DMS79 (cell line): Measurements from ENCODE around the gene SLC22A31.

Experiments used
- DNase-seq: peaks from one replicate; lab custom pipeline; 2025; lab: John Stamatoyannopoulos, UW

SLC22A31 gene

GRCh38 chr16:89216315-89217137 is 16.2 kb upstream of the SLC22A31 start:
- peak; percentile 50 for DNase-seq

GRCh38 chr16:89210904-89211515 is 10.7 kb upstream of the SLC22A31 start:
- DNase-seq, result peak; percentile 76

- DNase-seq, result no peak
These were observed 10.0 kb upstream of the SLC22A31 start for GRCh38 chr16:89210165-89210903.

GRCh38 chr16:89209522-89210044 is 9.2 kb upstream of the SLC22A31 start:
- no peak for DNase-seq

GRCh38 chr16:89207993-89208392 is 7.7 kb upstream of the SLC22A31 start:
- no peak for DNase-seq

GRCh38 chr16:89202422-89203215 is 2.3 kb upstream of the SLC22A31 start:
- no peak for DNase-seq

- peak; percentile 14 for DNase-seq
These were observed 1.4 kb upstream of the SLC22A31 start for GRCh38 chr16:89201439-89202377.

GRCh38 chr16:89200850-89201411 is 594 bp upstream of the SLC22A31 start:
- DNase-seq, result no peak

GRCh38 chr16:89199241-89200123 is 855 bp downstream of the SLC22A31 start:
- DNase-seq, result no peak

GRCh38 chr16:89198417-89199240 is 1.7 kb downstream of the SLC22A31 start:
- DNase-seq, result no peak

GRCh38 chr16:89197633-89198416 is 2.5 kb downstream of the SLC22A31 start:
- no peak for DNase-seq

GRCh38 chr16:89197033-89197632 is 3.2 kb downstream of the SLC22A31 start:
- no peak for DNase-seq

- no peak for DNase-seq
These were observed 4.7 kb downstream of the SLC22A31 start for GRCh38 chr16:89195521-89196171.

- DNase-seq, result no peak
These were observed 5.7 kb downstream of the SLC22A31 start for GRCh38 chr16:89194340-89195311.

- no peak for DNase-seq
These were observed 6.6 kb downstream of the SLC22A31 start for GRCh38 chr16:89193576-89194293.
